Epithelial cell of umbilical artery (primary cell): ENCODE measurements around the gene GPD1L. TPM values are rescaled to one million over a fixed set of nuclear protein-coding genes. Genes with fewer than 3 reads are reported as not detected.

Experiments used
- total RNA-seq: library from RNA; depleted of rRNA; stranded (reverse); fragments of >200 nt; gene quantifications from 2 replicates; pipeline ENCODE4 v1.2.3, GENCODE V29; 2014

The GPD1L gene
- 15.3 and 31.8 TPM in 2 replicates for total RNA-seq

GRCh38 chr3:32106132-32106928 lies at the start of gene GPD1L:
Gene GPD1L (plus strand): TSS chr3:32106620. CDS start chr3:32106712, 92 bp downstream.

Other genes with a start within 250 kb of the GPD1L start
- 15.8 and 19.5 TPM in 2 replicates for gene OSBPL10, start 125.4 kb upstream of the GPD1L start, total RNA-seq
- 0.61 and 0.65 TPM in 2 replicates for gene ZNF860, start 124.9 kb upstream of the GPD1L start, total RNA-seq
- gene CMTM8, start 132.1 kb downstream of the GPD1L start, total RNA-seq: 1.5 and 1.6 TPM in 2 replicates